Purkinje cell (primary cell): ENCODE results near the gene ZNF710. TPM values are rescaled to one million over a fixed set of nuclear protein-coding genes. Genes with fewer than 3 reads are reported as not detected.

Experiments
- polyA plus RNA-seq: library from polyadenylated mRNA; unstranded; fragments of >200 nt; fragmentation: Nextera tagmentation; gene quantifications from 2 replicates; pipeline ENCODE4 v1.2.1, GENCODE V29; 2014

ZNF710 gene
- polyA plus RNA-seq = 1.0 TPM in 1 of 2 replicates, not detected in the other

GRCh38 chr15:90001062-90001682, at the start of gene ZNF710:
Gene ZNF710, plus strand, starts transcription at chr15:90001324. Its CDS starts 65,814 bp downstream, at chr15:90067138.

DNA sequence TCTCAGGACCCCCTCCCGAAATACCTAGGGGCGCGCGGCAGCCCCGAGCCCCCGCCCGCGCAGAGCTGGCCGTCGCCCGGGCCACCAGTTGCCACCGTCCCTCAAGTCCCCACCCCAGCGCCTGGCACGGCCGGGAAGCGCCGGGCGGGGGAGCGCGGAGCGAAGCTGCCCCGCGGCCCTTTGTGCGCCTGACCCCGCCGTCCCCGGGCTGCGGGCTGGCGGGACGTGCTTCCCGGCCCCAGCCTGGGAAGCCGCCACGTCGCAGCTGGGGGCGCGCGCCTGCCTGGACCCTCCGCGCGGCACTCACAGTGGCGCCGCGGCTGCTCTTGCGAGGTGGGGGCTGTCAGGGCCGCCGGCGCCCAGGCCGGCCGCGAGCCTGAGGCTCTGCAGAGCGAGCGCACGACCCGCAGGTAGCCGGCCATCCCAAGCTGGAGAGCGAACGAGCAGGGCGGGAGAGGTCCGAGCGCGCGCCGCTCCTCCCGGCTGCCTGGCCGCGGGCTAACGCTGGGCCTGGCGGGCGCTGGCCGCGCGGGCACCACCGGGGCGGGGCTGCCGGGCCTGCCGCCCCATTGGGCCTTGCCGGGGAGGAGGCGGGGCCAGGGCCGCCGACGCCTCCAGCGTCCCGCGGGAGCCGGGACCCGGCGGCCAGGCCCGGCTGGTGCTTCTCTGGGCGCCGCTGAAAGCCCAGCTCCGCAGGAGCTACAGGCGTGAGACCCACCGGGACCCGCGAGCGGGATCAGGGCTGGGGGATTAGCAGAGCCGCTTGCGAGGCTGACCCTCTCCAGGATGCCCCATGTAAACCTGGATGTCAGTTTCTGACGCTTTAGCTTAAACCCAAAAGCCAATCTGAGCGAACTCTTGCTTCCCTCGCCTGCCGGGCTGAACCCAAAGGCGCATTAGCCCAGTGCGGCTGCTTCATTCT, 101.1 kb downstream of the ZNF710 start, which contains the start of gene IDH2:
Gene IDH2, minus strand, starts transcription at position 500 of the 922 bp plus-strand sequence. Its CDS starts 78 bp downstream, at position 422.

Other genes with a start within 250 kb of the ZNF710 start
- gene MESP2, start 225.0 kb upstream of the ZNF710 start, polyA plus RNA-seq = not detected in 2 replicates
- not detected in 2 replicates for gene ANPEP, start 186.5 kb upstream of the ZNF710 start, polyA plus RNA-seq
- 8.6 and 21.1 TPM in 2 replicates for gene AP3S2, start 107.3 kb upstream of the ZNF710 start, polyA plus RNA-seq
- 0.22 and 4.3 TPM in 2 replicates for gene ARPIN, start 88.4 kb upstream of the ZNF710 start, polyA plus RNA-seq
- 0.57 and 1.9 TPM in 2 replicates for gene IDH2, start 101.1 kb downstream of the ZNF710 start, polyA plus RNA-seq
- 0.69 and 1.6 TPM in 2 replicates for gene SEMA4B, start 200.0 kb downstream of the ZNF710 start, polyA plus RNA-seq
- 6.4 and 7.2 TPM in 2 replicates for gene CIB1, start 232.6 kb downstream of the ZNF710 start, polyA plus RNA-seq
- gene GDPGP1, start 232.9 kb downstream of the ZNF710 start, polyA plus RNA-seq = 2.6 and 3.0 TPM in 2 replicates
- 0.31 and 0.79 TPM in 2 replicates for gene TTLL13, start 248.2 kb downstream of the ZNF710 start, polyA plus RNA-seq